LNCaP clone FGC (cell line): Measurements from ENCODE around the gene TUSC2.

Experiments
- DNase-seq: peaks from one replicate; pipeline ENCODE4 v3.0.0-alpha.2; 2011; ENCODE audit warnings: low read depth
- H3K4me3 ChIP-seq: 2 replicates; pipeline ENCODE4 v1.5.1; 2011; ENCODE audit warnings: mild to moderate bottlenecking, low read depth, low read length, control low read depth
- CTCF ChIP-seq: IDR thresholded peaks from 2 replicates; pipeline ENCODE4 v1.5.1; 2012; ENCODE audit warnings: mild to moderate bottlenecking; ENCODE audit not compliant: control insufficient read depth, insufficient read depth; ENCODE audit errors: extremely low read depth

The TUSC2 gene

DNA sequence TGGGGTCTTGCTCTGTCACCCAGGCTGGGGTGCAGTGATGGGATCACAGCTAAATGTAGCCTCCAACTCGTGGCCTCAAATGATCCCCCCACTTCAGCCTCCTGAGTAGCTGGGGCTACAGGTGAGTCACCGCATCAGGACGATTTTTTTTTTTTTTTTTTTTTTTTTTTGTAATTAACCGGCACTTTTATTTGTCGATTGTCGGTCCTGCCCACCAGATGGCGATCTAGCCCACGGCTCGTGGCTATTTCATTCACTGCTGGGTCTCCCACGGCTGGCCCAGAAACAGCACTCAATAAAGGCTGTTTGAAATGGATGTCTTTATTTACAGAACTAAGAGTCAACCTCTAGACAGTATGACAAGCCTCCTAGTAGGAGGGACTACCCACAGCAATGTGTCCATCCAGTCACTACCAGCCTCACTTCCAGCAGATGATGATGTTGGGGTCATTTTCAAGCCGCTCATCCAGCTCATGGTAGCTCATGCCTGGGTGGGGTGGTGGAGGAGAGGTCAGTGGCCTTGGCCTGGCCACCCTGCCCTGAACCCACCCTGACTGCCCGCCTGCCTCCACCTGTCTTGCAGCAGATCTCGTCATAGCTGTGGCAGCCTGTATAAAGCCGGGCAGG, 19.3 kb upstream of the TUSC2 start:
- H3K4me3 ChIP-seq = no peak overlapping the region
- peak; percentile 73 for TF ChIP-seq CTCF
- DNase-seq = peak; percentile 61

DNA sequence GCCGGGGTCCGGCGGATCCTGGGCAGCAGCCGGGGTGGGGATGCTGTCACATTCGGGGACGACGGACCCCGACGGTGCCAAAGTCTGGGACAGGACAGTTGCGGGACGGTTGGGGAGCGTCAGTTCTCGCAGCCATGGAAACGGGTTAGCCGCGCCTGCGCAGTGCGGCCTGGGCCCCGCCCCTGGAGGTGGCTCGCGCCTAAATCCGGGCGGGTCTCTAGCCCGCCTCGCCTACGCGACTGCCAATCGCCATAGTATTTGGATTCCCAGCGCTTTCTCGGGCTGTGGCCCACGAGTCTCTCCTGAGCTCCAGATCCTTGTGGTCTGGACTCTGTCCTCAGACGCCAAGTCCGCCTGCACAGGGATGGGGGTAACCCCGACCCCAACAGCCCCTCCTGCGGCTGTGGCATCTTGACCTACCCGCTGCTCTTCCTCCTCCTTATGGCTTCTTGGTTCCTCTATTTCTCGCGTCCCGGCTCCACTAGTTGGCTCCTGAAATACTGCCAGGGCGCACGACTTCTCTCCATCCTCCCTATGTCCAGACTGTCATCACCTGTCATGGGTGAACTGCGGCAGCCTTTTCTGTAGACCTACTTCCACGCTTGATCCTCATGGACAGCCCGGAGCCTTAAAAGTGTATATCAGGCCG, 17.7 kb upstream of the TUSC2 start, which contains the start of gene ZMYND10:
Gene ZMYND10 (minus strand): TSS at position 147 of the 649 bp plus-strand sequence. CDS start 153 bp downstream, outside the sequence.
- peak within 1 kb of the TSS; percentile 52 for H3K4me3 ChIP-seq
- TF ChIP-seq CTCF = no peak
- DNase-seq = no peak

DNA sequence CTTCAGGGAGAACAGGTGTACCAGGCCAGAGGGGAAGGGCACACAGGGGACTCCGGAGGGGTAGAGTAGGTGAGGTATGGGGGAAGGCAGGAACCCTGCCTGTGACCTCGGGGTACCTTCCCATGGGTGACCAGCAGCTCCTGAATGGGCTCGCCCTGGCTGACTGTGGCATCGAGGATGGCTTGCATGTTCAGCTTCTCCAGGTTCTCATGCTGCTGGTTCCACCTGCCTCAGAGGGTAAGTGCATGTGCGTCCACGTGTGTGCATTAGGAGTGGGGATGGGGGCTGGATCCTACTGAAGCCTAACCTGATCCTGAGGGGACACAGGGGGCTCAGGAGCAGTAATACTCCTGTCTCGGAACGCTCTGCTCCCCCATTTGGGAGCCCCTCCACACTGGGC, 17.0 kb upstream of the TUSC2 start:
- TF ChIP-seq CTCF = no peak
- no peak for DNase-seq
- peak overlapping the region; percentile 52 for H3K4me3 ChIP-seq

- no peak for TF ChIP-seq CTCF
- no peak overlapping the region for H3K4me3 ChIP-seq
- no peak for DNase-seq
Measured at GRCh38 chr3:50342813-50343633, 15.0 kb upstream of the TUSC2 start.

GRCh38 chr3:50341996-50342650, 14.1 kb upstream of the TUSC2 start:
- no peak overlapping the region for H3K4me3 ChIP-seq
- DNase-seq = no peak
- TF ChIP-seq CTCF = no peak

DNA sequence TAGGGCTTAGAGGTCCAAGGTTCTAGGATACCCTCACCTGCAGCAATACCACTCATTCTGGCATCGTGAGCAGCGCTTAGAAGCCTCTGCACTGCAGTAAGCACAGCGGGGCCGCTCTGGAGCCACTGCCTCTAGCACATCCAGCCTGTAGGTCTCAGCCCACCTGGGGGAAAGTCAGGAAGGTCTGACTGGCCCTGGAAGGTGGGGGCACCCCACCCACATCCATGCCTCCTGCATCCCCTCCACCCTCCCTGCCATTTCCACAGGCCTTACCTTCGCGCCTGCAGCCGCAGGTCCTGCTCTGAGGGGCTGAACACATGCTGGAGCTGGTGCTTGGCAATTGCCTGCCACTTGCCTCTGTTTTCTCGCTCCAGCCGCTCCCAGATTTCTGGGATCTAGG, 13.5 kb upstream of the TUSC2 start:
- no peak overlapping the region for H3K4me3 ChIP-seq
- TF ChIP-seq CTCF = no peak
- no peak for DNase-seq
